Measurements from ENCODE around the gene PPP2R2B. TPM values are rescaled to one million over a fixed set of nuclear protein-coding genes. Genes with fewer than 3 reads are reported as not detected.

The PPP2R2B gene
- total RNA-seq, 6 experiments from 2014 or later, result 0.15 to 0.77 (median 0.27) TPM

DNA sequence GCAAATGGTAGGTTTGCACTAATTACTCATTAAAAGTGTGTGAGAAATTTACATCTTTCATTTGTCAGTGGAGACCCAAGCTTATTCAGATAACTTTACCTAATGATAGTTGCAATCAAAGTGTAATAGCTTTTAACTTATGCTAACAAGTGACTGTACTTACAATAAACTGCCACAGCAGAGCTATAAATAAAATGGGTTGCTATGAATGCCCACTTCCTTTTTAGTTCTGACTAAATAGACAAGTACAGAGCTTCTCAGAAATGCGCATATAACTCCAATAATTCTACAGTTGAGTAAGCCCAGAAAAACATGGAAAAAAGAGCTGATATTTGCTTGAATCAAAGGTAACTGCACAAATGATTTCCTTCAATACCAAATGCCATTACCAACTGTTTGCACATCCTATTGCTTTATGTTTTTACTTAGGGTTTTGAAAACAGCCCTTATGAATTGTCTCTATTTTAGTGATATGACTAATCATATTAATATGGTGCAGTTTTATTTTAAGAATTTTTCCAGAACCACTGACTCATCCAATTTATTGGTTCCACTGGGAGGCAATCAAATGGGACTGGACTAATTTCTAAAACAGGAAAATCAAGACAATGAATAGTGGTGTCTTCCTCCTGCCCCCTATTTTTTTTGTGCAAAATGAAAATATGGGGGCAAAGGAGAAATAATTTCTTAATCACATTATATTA lies 84.1 kb downstream of the PPP2R2B start:
- H3K4me3 ChIP-seq, result no peak overlapping the region
- intact Hi-C loops (cut with DNase I), result no loop called here
- no peaks in the 10 kb centered on the region for H3K4me1 ChIP-seq
- H3K27me3 ChIP-seq, result no peaks in the 10 kb centered on the region
- H3K9me3 ChIP-seq, result no peaks in the 10 kb centered on the region
- no peak for TF ChIP-seq POLR2A (IDR thresholded peaks at IDR 0.05)
- TF ChIP-seq, protein P1, sequence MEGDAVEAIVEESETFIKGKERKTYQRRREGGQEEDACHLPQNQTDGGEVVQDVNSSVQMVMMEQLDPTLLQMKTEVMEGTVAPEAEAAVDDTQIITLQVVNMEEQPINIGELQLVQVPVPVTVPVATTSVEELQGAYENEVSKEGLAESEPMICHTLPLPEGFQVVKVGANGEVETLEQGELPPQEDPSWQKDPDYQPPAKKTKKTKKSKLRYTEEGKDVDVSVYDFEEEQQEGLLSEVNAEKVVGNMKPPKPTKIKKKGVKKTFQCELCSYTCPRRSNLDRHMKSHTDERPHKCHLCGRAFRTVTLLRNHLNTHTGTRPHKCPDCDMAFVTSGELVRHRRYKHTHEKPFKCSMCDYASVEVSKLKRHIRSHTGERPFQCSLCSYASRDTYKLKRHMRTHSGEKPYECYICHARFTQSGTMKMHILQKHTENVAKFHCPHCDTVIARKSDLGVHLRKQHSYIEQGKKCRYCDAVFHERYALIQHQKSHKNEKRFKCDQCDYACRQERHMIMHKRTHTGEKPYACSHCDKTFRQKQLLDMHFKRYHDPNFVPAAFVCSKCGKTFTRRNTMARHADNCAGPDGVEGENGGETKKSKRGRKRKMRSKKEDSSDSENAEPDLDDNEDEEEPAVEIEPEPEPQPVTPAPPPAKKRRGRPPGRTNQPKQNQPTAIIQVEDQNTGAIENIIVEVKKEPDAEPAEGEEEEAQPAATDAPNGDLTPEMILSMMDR (IDR thresholded peaks at IDR 0.05), result no peak
- no peak overlapping the region for H3K27ac ChIP-seq
- H3K36me3 ChIP-seq, result no peaks in the 10 kb centered on the region
- no peak for DNase-seq
- WGBS (ENCODE audit: insufficient coverage, low coverage, low lambda C conversion rate, missing lambda C conversion rate), result 50% methylated on average over 1 of the region's 1 CpG
- no peak for ATAC-seq

DNA sequence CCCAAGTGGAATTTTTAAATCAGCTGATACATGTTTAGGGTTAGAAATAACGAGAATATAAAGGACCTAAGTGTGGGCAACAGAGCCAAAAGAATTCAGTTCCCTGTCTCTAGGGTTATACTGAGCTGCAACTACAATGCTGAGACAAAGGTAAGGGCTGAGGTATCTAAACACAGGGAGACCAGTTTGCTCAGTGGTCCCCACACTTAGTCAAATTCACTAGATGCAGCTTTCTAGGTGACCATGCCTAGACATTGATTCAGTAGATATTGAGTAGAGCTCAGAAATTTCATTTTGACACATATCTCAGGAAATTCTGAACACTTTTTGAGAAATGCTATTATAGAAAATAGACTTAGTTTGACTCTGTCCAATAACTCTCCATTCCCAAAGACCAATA lies 84.8 kb downstream of the PPP2R2B start:
- Histone ChIP-seq H3K4me3 (no peak overlapping the region), H3K4me1 (no peaks in the 10 kb centered on the region), H3K36me3 (no peaks in the 10 kb centered on the region), H3K27me3 (no peaks in the 10 kb centered on the region), H3K27ac (no peak overlapping the region), H3K9me3 (no peaks in the 10 kb centered on the region)
- no peak for ATAC-seq
- no peak for TF ChIP-seq POLR2A (IDR thresholded peaks at IDR 0.05)
- TF ChIP-seq, protein P1 (IDR thresholded peaks at IDR 0.05), result no peak
- WGBS (ENCODE audit: insufficient coverage, low coverage, low lambda C conversion rate, missing lambda C conversion rate), result 50% methylated on average over 1 of the region's 1 CpG
- DNase-seq, result no peak
- intact Hi-C loops (cut with DNase I), result no loop called here

DNA sequence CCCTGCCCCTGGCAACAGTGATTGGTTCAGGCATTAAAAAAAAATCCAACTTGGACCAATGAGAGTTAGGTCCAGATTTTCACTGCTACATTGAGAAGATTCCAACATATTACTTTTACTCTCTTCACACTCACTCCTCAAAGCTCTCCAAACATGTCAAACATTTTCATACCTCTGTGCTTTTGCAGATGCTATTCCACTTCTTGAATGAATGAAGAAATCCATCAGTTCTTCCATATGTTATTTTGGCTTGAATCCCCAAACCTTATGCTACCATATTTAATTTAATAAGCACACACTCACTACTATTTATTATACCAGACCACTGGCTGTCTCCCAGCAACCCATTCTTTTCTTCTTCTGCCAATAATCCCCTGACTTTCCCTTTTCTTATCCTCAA lies 87.1 kb downstream of the PPP2R2B start:
- TF ChIP-seq POLR2A (IDR thresholded peaks at IDR 0.05), result no peak
- TF ChIP-seq, protein P1 (IDR thresholded peaks at IDR 0.05), result no peak
- DNase-seq, result no peak
- Histone ChIP-seq H3K9me3 (no peaks in the 10 kb centered on the region), H3K27ac (no peak overlapping the region), H3K36me3 (no peaks in the 10 kb centered on the region), H3K27me3 (no peaks in the 10 kb centered on the region), H3K4me3 (no peak overlapping the region), H3K4me1 (no peaks in the 10 kb centered on the region)
- no peak for ATAC-seq
- intact Hi-C loops (cut with DNase I), result no loop called here

DNA sequence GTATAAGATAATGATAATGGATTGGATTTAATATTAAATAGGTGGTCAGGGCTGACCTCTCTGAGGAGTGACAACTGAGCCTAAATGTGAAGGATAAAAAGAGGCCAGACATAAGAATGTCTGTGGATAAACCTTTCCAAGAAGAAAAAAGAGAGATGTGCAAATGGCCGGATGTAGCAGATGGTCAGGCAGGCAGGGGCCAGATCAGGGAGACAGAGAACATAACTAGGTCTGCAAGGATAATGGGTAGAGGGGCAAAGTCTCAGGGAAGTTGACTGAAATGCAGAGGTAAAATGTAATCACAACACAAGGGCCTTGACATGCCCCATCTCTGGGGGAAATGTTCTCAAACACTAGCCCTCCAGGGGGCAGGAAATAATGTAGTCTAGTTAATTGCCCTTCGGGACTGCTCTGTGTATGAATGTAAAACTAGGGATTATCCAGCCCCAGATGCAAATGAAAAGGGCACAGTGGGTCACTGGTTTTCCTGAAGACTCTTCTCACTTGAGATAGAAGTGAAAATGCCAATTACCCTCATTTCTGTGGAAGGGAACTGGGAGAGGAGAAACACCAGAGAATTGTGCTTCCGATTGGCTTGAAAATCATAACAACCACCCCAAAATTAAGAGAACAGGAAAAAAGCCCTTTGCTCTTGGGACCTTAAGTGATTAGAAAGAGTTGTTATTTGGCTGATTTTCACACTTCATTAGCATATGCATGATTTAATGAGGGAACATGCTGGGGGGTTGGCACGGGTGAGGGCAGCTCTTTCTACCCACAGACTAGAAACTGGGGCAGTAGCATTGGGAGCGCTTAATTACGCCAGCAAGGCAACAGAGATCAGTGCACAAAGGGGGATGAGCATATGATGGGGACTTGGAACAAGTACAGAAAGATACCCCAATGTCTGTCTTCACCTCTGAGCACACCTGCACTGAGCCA lies 88.6 kb downstream of the PPP2R2B start:
- Histone ChIP-seq H3K4me1 (no peaks in the 10 kb centered on the region), H3K4me3 (no peak overlapping the region), H3K27ac (no peak overlapping the region), H3K36me3 (no peaks in the 10 kb centered on the region), H3K9me3 (no peaks in the 10 kb centered on the region), H3K27me3 (no peaks in the 10 kb centered on the region)
- DNase-seq (no peak), ATAC-seq (no peak)
- 57% methylated on average over 5 of the region's 6 CpGs for WGBS (ENCODE audit: insufficient coverage, low coverage, low lambda C conversion rate, missing lambda C conversion rate)
- TF ChIP-seq POLR2A (IDR thresholded peaks at IDR 0.05), result no peak
- TF ChIP-seq, protein P1 (IDR thresholded peaks at IDR 0.05), result no peak
- intact Hi-C loops (cut with DNase I), result no loop called here
